Stimulated activated CD8-positive, alpha-beta memory T cell treated with anti-CD3 and anti-CD28 coated beads, Interleukin-2, amount 100 ng/mL, for 1 hour (primary cell): ENCODE measurements around the gene LDHAL6B.
"Not testable (repeated sequence)": the region's sequence is repeated elsewhere in the genome, so short reads cannot be mapped to it uniquely, and the experiment has no call there.

Source experiments
- DNase-seq, 2 donors: peaks; one replicate each; pipeline ENCODE4 v3.0.0-alpha.2; 2020; ENCODE audit warnings: low read depth in 2 of 2

Gene LDHAL6B

GRCh38 chr15:59206623-59207183 is at the start of gene LDHAL6B:
Gene LDHAL6B, plus strand, starts transcription at chr15:59206843. Its CDS starts 98 bp downstream, at chr15:59206941.
- DNase-seq: no peak

- DNase-seq: no peak
These were observed 49.2 kb upstream of the LDHAL6B start for GRCh38 chr15:59157396-59157795.

- DNase-seq: no peak
These were observed 48.6 kb upstream of the LDHAL6B start for GRCh38 chr15:59157840-59158700.

- no peak for DNase-seq
These were observed 48.0 kb upstream of the LDHAL6B start for GRCh38 chr15:59158701-59159034.

GRCh38 chr15:59159210-59159609 is 47.4 kb upstream of the LDHAL6B start:
- DNase-seq: no peak

GRCh38 chr15:59160880-59161593 is 45.6 kb upstream of the LDHAL6B start:
- DNase-seq: no peak

- not testable (repeated sequence) for DNase-seq
These were observed 44.6 kb upstream of the LDHAL6B start for GRCh38 chr15:59162080-59162479.

- no peak for DNase-seq
These were observed 40.9 kb upstream of the LDHAL6B start for GRCh38 chr15:59165726-59166125.

- DNase-seq: no peak
These were observed 40.5 kb upstream of the LDHAL6B start for GRCh38 chr15:59166166-59166565.

GRCh38 chr15:59166601-59167265 is 39.9 kb upstream of the LDHAL6B start:
- no peak for DNase-seq

GRCh38 chr15:59168536-59168935 is 38.1 kb upstream of the LDHAL6B start:
- no peak for DNase-seq

GRCh38 chr15:59169251-59169708 is 37.4 kb upstream of the LDHAL6B start:
- DNase-seq: no peak

GRCh38 chr15:59170295-59171066 is 36.2 kb upstream of the LDHAL6B start:
- DNase-seq: no peak

- DNase-seq: no peak
These were observed 35.6 kb upstream of the LDHAL6B start for GRCh38 chr15:59171067-59171397.

GRCh38 chr15:59172289-59172901 is 34.2 kb upstream of the LDHAL6B start:
- DNase-seq: no peak

GRCh38 chr15:59173194-59173593 is 33.4 kb upstream of the LDHAL6B start:
- no peak for DNase-seq

GRCh38 chr15:59174151-59174834 is 32.4 kb upstream of the LDHAL6B start:
- no peak for DNase-seq

GRCh38 chr15:59174835-59175831 is 31.5 kb upstream of the LDHAL6B start:
- no peak for DNase-seq

GRCh38 chr15:59176653-59177316 is 29.9 kb upstream of the LDHAL6B start:
- no peak for DNase-seq
